8988T (cell line): Measurements from ENCODE around the gene UST.
"Not testable (repeated sequence)": the region's sequence is repeated elsewhere in the genome, so short reads cannot be mapped to it uniquely, and the experiment has no call there.

Experiments used
- DNase-seq: peaks from one replicate; pipeline ENCODE4 v3.0.0; 2011

The UST gene

GRCh38 chr6:148736774-148737412, 9.9 kb upstream of the UST start:
- DNase-seq = no peak

- DNase-seq = no peak
Measured at GRCh38 chr6:148737806-148738205, 9.0 kb upstream of the UST start.

GRCh38 chr6:148738946-148739821, 7.6 kb upstream of the UST start:
- DNase-seq = no peak

- no peak for DNase-seq
Measured at GRCh38 chr6:148739822-148740128, 7.1 kb upstream of the UST start.

- DNase-seq = no peak
Measured at GRCh38 chr6:148743476-148743875, 3.4 kb upstream of the UST start.

GRCh38 chr6:148745926-148746325, 904 bp upstream of the UST start:
- DNase-seq = no peak

GRCh38 chr6:148747145-148747470, 278 bp downstream of the UST start:
- peak; percentile 34 for DNase-seq

- no peak for DNase-seq
Measured at GRCh38 chr6:148747471-148748165, 788 bp downstream of the UST start.

- no peak for DNase-seq
Measured at GRCh38 chr6:148749674-148750073, 2.8 kb downstream of the UST start.

- no peak for DNase-seq
Measured at GRCh38 chr6:148750838-148751792, 4.3 kb downstream of the UST start.

GRCh38 chr6:148751793-148752170, 5.0 kb downstream of the UST start:
- DNase-seq = no peak

- DNase-seq = not testable (repeated sequence)
Measured at GRCh38 chr6:148755379-148755778, 8.5 kb downstream of the UST start.

GRCh38 chr6:148757944-148758480, 11.2 kb downstream of the UST start:
- DNase-seq = no peak

- DNase-seq = no peak
Measured at GRCh38 chr6:148758492-148758891, 11.7 kb downstream of the UST start.

- no peak for DNase-seq
Measured at GRCh38 chr6:148760258-148760534, 13.4 kb downstream of the UST start.

GRCh38 chr6:148760568-148761526, 14.0 kb downstream of the UST start:
- no peak for DNase-seq

- no peak for DNase-seq
Measured at GRCh38 chr6:148761527-148762011, 14.7 kb downstream of the UST start.

- DNase-seq = no peak
Measured at GRCh38 chr6:148762231-148762630, 15.4 kb downstream of the UST start.

- not testable (repeated sequence) for DNase-seq
Measured at GRCh38 chr6:148764259-148765020, 17.6 kb downstream of the UST start.

GRCh38 chr6:148765898-148766808, 19.3 kb downstream of the UST start:
- no peak for DNase-seq
